ENCODE measurements around the gene PSPH. TPM values are rescaled to one million over a fixed set of nuclear protein-coding genes. Genes with fewer than 3 reads are reported as not detected.
"Not testable (repeated sequence)": the region's sequence is repeated elsewhere in the genome, so short reads cannot be mapped to it uniquely, and the experiment has no call there.

PSPH gene
- total and polyA plus RNA-seq, 8 donors: 13.7 to 25.0 (median 20.7) TPM

DNA sequence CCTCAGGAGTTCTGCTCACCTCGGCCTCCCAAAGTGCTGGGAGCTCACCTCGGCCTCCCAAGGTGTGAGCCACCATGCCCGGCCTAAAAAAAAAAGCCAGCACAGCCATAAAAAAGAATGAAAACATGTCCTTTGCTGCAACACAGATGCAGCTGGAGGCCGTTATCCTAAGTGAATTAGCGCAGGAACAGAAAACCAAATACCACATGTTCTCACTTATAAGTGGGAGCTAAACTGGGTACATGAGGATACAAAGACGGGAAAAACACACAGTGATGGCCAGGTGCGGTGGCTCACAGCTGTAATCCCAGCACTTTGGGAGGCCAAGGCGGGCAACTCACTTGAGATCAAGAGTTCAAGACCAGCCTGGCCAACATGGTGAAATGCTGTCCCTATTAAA lies 20.9 kb downstream of the PSPH start:
- intact Hi-C loops (cut with DNase I): no loop called here
- H3K27ac ChIP-seq: no peak overlapping the region

GRCh38 chr7:56028942-56029630 lies 22.2 kb downstream of the PSPH start:
- TF ChIP-seq, protein P1, sequence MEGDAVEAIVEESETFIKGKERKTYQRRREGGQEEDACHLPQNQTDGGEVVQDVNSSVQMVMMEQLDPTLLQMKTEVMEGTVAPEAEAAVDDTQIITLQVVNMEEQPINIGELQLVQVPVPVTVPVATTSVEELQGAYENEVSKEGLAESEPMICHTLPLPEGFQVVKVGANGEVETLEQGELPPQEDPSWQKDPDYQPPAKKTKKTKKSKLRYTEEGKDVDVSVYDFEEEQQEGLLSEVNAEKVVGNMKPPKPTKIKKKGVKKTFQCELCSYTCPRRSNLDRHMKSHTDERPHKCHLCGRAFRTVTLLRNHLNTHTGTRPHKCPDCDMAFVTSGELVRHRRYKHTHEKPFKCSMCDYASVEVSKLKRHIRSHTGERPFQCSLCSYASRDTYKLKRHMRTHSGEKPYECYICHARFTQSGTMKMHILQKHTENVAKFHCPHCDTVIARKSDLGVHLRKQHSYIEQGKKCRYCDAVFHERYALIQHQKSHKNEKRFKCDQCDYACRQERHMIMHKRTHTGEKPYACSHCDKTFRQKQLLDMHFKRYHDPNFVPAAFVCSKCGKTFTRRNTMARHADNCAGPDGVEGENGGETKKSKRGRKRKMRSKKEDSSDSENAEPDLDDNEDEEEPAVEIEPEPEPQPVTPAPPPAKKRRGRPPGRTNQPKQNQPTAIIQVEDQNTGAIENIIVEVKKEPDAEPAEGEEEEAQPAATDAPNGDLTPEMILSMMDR (IDR thresholded peaks at IDR 0.05): no peak
- H3K36me3 ChIP-seq: peaks cover 0 to 40% of the 10 kb centered on the region in 2 donors
- intact Hi-C loops (cut with DNase I): no loop called here
- no peaks in the 10 kb centered on the region for H3K27me3 ChIP-seq
- peaks cover 0 to 12% of the 10 kb centered on the region in 2 donors for H3K4me1 ChIP-seq
- no peak for ATAC-seq
- no peak overlapping the region for H3K4me3 ChIP-seq
- no peaks in the 10 kb centered on the region for H3K9me3 ChIP-seq
- no peak for DNase-seq
- no peak overlapping the region for H3K27ac ChIP-seq

More for the DNA sequence above, 20.9 kb downstream of the PSPH start:
- no peaks in the 10 kb centered on the region for H3K27me3 ChIP-seq
- no peak overlapping the region for H3K4me3 ChIP-seq
- H3K36me3 ChIP-seq: peaks cover 0 to 38% of the 10 kb centered on the region in 2 donors
- no peaks in the 10 kb centered on the region for H3K9me3 ChIP-seq
- TF ChIP-seq, protein P1 (IDR thresholded peaks at IDR 0.05): no peak
- DNase-seq: no peak
- H3K4me1 ChIP-seq: peaks cover 0 to 18% of the 10 kb centered on the region in 2 donors
- no peak for ATAC-seq

DNA sequence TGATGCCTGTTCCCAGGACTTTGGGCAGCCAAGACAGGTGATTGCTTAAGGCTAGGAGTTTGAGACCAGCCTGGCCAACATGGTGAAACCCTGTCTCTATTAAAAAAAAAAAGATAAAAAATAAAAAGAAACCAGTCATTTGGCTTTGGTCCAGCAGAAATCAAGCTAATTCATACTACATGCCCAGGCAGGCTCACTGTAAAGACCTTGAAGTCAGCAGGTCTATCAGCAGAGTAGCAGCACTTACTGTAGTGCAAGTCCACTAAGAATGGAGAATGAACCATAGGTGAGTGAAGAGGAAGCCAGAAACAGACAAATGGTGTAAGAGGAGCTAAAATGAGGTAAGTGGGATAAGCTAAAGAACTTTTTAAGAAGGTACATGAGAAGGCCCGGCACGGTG lies 24.7 kb downstream of the PSPH start:
- Histone ChIP-seq H3K9me3 (no peaks in the 10 kb centered on the region), H3K4me1 (no peaks in the 10 kb centered on the region), H3K27ac (no peak overlapping the region), H3K27me3 (no peaks in the 10 kb centered on the region), H3K36me3 (peaks cover 0 to 40% of the 10 kb centered on the region in 2 donors), H3K4me3 (no peak overlapping the region)
- ATAC-seq (no peak), DNase-seq (no peak)
- intact Hi-C loops (cut with DNase I): no loop called here
- TF ChIP-seq, protein P1 (IDR thresholded peaks at IDR 0.05): no peak

DNA sequence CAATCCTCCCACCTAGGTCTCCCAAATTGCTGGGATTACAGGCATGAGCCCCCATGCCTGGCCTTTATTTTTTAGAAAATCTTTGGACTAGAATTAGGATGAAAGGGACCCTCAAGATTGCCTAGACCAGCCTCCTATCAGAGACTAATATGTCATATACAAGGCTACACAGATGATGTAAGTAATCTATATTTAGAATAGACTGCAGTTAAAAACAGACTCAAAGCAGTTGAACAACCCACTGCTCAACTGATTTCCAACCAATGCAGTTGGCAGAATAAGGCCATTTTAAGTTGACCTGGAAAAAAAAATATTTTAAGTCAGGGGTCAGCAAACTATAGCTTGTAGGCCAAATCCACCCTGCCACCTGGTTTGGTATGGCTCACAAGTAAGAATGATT lies 27.7 kb downstream of the PSPH start:
- Histone ChIP-seq H3K4me1 (no peaks in the 10 kb centered on the region), H3K27ac (no peak overlapping the region), H3K9me3 (no peaks in the 10 kb centered on the region), H3K4me3 (no peak overlapping the region), H3K36me3 (peaks cover 0 to 47% of the 10 kb centered on the region in 2 donors), H3K27me3 (no peaks in the 10 kb centered on the region)
- intact Hi-C loops (cut with DNase I): no loop called here
- DNase-seq (no peak), ATAC-seq (no peak)
- TF ChIP-seq, protein P1 (IDR thresholded peaks at IDR 0.05): no peak

DNA sequence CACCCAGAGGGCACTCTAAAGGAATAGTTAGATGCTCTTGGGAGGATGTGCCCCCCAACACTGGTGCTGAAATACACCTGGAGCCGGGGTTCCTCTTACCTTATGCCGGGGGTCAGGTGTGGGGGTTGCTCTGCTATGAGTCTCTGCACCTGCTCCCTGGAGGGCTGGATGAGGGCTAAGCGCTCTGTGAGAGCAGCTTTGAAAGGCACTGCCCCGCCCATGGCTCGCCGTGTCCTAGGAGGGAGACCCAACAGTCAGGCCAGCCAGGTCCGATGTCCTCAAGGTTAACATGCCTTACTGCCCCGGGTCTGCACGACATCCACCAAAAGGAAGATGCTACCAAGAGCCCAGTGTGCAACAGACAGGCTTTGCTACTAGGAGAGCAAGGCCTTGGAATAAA lies 31.7 kb downstream of the PSPH start:
- H3K9me3 ChIP-seq: no peaks in the 10 kb centered on the region
- peaks cover 0 to 39% of the 10 kb centered on the region in 2 donors for H3K36me3 ChIP-seq
- H3K27ac ChIP-seq: no peak overlapping the region
- no peak overlapping the region for H3K4me3 ChIP-seq
- no peaks in the 10 kb centered on the region for H3K27me3 ChIP-seq
- H3K4me1 ChIP-seq: no peaks in the 10 kb centered on the region
- intact Hi-C loops (cut with DNase I): no loop called here
- ATAC-seq (no peak), DNase-seq (no peak)
- TF ChIP-seq, protein P1 (IDR thresholded peaks at IDR 0.05): no peak

GRCh38 chr7:56017015-56017414 lies 34.2 kb downstream of the PSPH start:
- peaks cover 0 to 49% of the 10 kb centered on the region in 2 donors for H3K36me3 ChIP-seq
- DNase-seq; H3K4me1 ChIP-seq; H3K9me3 ChIP-seq; H3K27me3 ChIP-seq; H3K27ac ChIP-seq; H3K4me3 ChIP-seq; intact Hi-C loops (cut with DNase I); ATAC-seq: not testable (repeated sequence)

Data from left lung (tissue), 10 donors.